Mesendoderm (in vitro differentiated cells): ENCODE measurements around the gene AIFM1.

ENCODE experiments used
- DNase-seq: peaks from one replicate; pipeline ENCODE4 v3.0.0; 2013
- H2AK5ac ChIP-seq: 2 replicates; pipeline ENCODE4 v1.6.1; 2013; ENCODE audit warnings: low read length, inconsistent platforms
- H2BK120ac ChIP-seq: 2 replicates; pipeline ENCODE4 v1.6.1; 2013; ENCODE audit warnings: low read depth, mild to moderate bottlenecking, low read length, moderate library complexity, mixed read lengths
- H2BK15ac ChIP-seq: replicated peaks from 2 replicates; pipeline ENCODE4 v1.6.1; 2013; ENCODE audit warnings: low read depth, mild to moderate bottlenecking, moderate library complexity
- H2BK5ac ChIP-seq: 2 replicates; pipeline ENCODE4 v1.6.1; 2013; ENCODE audit warnings: low read length, inconsistent platforms
- H3K18ac ChIP-seq: 2 replicates; pipeline ENCODE4 v1.6.1; 2013; ENCODE audit warnings: mild to moderate bottlenecking, low read length, mixed read lengths
- H3K23ac ChIP-seq: one replicate; pipeline ENCODE4 v1.6.1; 2013; ENCODE audit warnings: low read length
- H3K27ac ChIP-seq: 2 replicates; pipeline ENCODE4 v1.5.1; 2013; ENCODE audit warnings: low read depth, mild to moderate bottlenecking, inconsistent platforms, low read length, moderate library complexity
- H3K27me3 ChIP-seq: 2 replicates; pipeline ENCODE4 v1.6.1; 2013; ENCODE audit warnings: low read length, control low read depth, mild to moderate bottlenecking, inconsistent platforms; ENCODE audit not compliant: insufficient read depth, poor library complexity
- H3K36me3 ChIP-seq: 2 replicates; pipeline ENCODE4 v1.6.1; 2013; ENCODE audit warnings: low read length, inconsistent platforms; ENCODE audit not compliant: control insufficient read depth, insufficient read depth
- H3K4ac ChIP-seq: one replicate; pipeline ENCODE4 v1.6.1; 2013; ENCODE audit warnings: low read depth, mild to moderate bottlenecking, low read length, moderate library complexity
- H3K4me1 ChIP-seq: 2 replicates; pipeline ENCODE4 v1.6.1; 2013; ENCODE audit warnings: low read depth, low read length, inconsistent platforms; ENCODE audit not compliant: control insufficient read depth
- H3K4me2 ChIP-seq: 2 replicates; pipeline ENCODE4 v1.6.1; 2013; ENCODE audit warnings: low read length
- H3K4me3 ChIP-seq: 2 replicates; pipeline ENCODE4 v1.5.1; 2013; ENCODE audit warnings: mild to moderate bottlenecking, low read length
- H3K56ac ChIP-seq: one replicate; pipeline ENCODE4 v1.6.1; 2013; ENCODE audit warnings: low read length
- H3K79me1 ChIP-seq: 2 replicates; pipeline ENCODE4 v1.6.1; 2013; ENCODE audit warnings: low read length, inconsistent platforms
- H3K79me2 ChIP-seq: 2 replicates; pipeline ENCODE4 v1.6.1; 2013; ENCODE audit warnings: mild to moderate bottlenecking, low read length; ENCODE audit not compliant: control insufficient read depth, insufficient read depth
- H3K9ac ChIP-seq: 2 replicates; pipeline ENCODE4 v1.6.1; 2013; ENCODE audit warnings: low read length, inconsistent platforms
- H4K5ac ChIP-seq: one replicate; pipeline ENCODE4 v1.6.1; 2013; ENCODE audit warnings: low read length
- H4K8ac ChIP-seq: one replicate; pipeline ENCODE4 v1.6.1; 2013; ENCODE audit warnings: low read depth, mild to moderate bottlenecking, control low read depth, low read length, moderate library complexity
- WGBS: extraction: QIAGEN DNeasy Blood & Tissue Kit; methylation state at CpG from one replicate; pipeline ENCODE4 v1.1.7; 2013; ENCODE audit warnings: low lambda C conversion rate, missing lambda C conversion rate; ENCODE audit not compliant: insufficient coverage; ENCODE audit errors: extremely low coverage; 5-methylcytosine and 5-hydroxymethylcytosine counted together

AIFM1 gene

GRCh38 chrX:130093271-130093670 lies 72.4 kb downstream of the AIFM1 start:
- Histone ChIP-seq H3K18ac (no peak overlapping the region), H3K4me2 (no peak overlapping the region), H2BK15ac (no peak overlapping the region), H3K27ac (no peak overlapping the region), H4K8ac (no peak overlapping the region), H3K9ac (no peak overlapping the region), H3K79me1 (no peaks in the 10 kb centered on the region), H3K27me3 (no peaks in the 10 kb centered on the region), H2BK5ac (no peak overlapping the region), H3K56ac (no peak overlapping the region), H3K79me2 (no peaks in the 10 kb centered on the region), H2BK120ac (no peak overlapping the region), H3K23ac (no peak overlapping the region), H3K36me3 (no peaks in the 10 kb centered on the region), H3K4ac (no peak overlapping the region), H4K5ac (no peak overlapping the region), H2AK5ac (no peak overlapping the region), H3K4me1 (no peaks in the 10 kb centered on the region), H3K4me3 (no peak overlapping the region)
- no CpG with 5 or more reads among the region's 2 CpGs for WGBS
- DNase-seq, result no peak

DNA sequence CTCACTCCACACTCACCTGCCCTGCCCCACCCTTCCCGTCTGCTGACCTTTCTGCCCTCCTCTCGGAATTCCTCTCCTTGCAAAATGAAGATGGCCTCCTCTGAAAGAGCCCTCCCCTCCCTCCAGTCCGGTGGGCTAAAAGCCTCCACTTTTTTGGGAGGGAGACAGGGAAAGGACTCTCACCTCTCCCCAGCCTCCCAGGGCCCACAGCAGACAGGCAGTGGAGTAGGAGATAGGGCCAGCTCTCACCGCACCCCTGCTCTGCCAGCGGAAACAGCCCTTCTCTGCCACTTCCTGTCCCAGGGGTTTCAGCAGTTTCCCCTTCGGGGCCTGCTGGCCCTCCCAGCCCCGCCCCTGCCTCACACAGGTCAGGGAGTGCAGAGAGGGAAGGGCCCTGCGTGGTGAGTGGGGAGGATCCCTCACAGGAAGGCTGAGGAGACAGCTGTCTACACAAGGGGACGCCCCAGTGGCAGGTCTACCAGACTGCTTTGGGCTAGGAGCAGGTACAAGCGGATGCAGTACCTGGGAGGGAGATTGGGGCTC lies 73.6 kb downstream of the AIFM1 start:
- H3K56ac ChIP-seq, result no peak overlapping the region
- H3K79me1 ChIP-seq, result no peaks in the 10 kb centered on the region
- no peak overlapping the region for H4K5ac ChIP-seq
- H3K79me2 ChIP-seq, result no peaks in the 10 kb centered on the region
- no peak overlapping the region for H3K18ac ChIP-seq
- H2AK5ac ChIP-seq, result no peak overlapping the region
- H3K36me3 ChIP-seq, result no peaks in the 10 kb centered on the region
- H2BK15ac ChIP-seq, result no peak overlapping the region
- no peak overlapping the region for H3K4me3 ChIP-seq
- H3K27me3 ChIP-seq, result no peaks in the 10 kb centered on the region
- H3K4me1 ChIP-seq, result no peaks in the 10 kb centered on the region
- no peak overlapping the region for H3K9ac ChIP-seq
- WGBS, result no CpG with 5 or more reads among the region's 10 CpGs
- H3K27ac ChIP-seq, result no peak overlapping the region
- no peak overlapping the region for H4K8ac ChIP-seq
- H2BK5ac ChIP-seq, result no peak overlapping the region
- no peak overlapping the region for H3K23ac ChIP-seq
- no peak overlapping the region for H3K4me2 ChIP-seq
- peak; percentile 70 for DNase-seq
- H3K4ac ChIP-seq, result no peak overlapping the region
- H2BK120ac ChIP-seq, result no peak overlapping the region

GRCh38 chrX:130090364-130090763 lies 75.3 kb downstream of the AIFM1 start:
- no peak overlapping the region for H3K18ac ChIP-seq
- H4K8ac ChIP-seq, result no peak overlapping the region
- no peak overlapping the region for H3K4ac ChIP-seq
- H3K4me1 ChIP-seq, result no peaks in the 10 kb centered on the region
- no peak overlapping the region for H2BK120ac ChIP-seq
- H2BK15ac ChIP-seq, result no peak overlapping the region
- H4K5ac ChIP-seq, result no peak overlapping the region
- no peak overlapping the region for H3K9ac ChIP-seq
- no peak for DNase-seq
- H2AK5ac ChIP-seq, result no peak overlapping the region
- no peak overlapping the region for H2BK5ac ChIP-seq
- H3K79me2 ChIP-seq, result no peaks in the 10 kb centered on the region
- H3K4me2 ChIP-seq, result no peak overlapping the region
- no peak overlapping the region for H3K56ac ChIP-seq
- no peak overlapping the region for H3K4me3 ChIP-seq
- H3K27ac ChIP-seq, result no peak overlapping the region
- H3K23ac ChIP-seq, result no peak overlapping the region
- WGBS, result no CpG with 5 or more reads among the region's 3 CpGs
- no peaks in the 10 kb centered on the region for H3K27me3 ChIP-seq
- H3K79me1 ChIP-seq, result no peaks in the 10 kb centered on the region
- no peaks in the 10 kb centered on the region for H3K36me3 ChIP-seq

DNA sequence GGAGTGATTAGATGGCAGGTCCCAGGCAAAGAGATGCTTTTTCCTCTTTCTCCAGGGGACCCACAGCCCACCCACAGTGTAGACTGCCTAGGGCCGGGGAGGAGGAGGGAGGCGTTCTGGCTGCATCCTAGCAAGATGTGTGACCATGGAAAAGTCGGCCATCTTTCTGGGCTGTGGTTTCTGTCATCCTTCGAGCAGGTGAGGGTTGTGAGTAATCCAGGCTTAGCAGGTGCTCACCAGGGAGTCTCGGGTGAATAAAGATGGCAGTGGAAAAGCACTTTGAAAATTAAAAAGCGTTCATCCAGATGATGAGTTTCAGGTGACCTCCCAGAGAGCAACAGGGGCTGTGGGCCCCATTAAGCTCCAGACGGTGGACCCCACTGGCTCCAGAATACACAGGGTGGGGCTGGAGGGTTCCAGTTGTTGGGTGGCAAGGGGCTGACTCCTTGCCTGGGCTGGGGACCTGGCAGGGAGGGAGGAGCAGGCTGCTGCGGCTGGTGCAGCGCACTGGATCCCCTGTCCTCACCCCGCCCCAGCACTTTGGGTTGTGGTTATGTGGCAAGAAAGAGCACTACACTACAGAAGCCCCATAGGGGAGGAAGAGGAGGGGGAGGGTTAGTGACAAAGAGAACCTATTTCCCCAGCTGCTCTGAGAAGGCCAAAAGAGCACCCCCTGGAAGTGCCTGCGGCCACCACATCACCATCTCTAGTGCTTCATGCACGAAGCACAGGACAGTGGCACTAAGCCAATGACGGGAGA lies 79.0 kb downstream of the AIFM1 start:
- Histone ChIP-seq H3K56ac (no peak overlapping the region), H4K5ac (no peak overlapping the region), H3K23ac (no peak overlapping the region), H3K27me3 (no peaks in the 10 kb centered on the region), H3K79me1 (no peaks in the 10 kb centered on the region), H3K4ac (no peak overlapping the region), H3K27ac (no peak overlapping the region), H3K4me2 (no peak overlapping the region), H2BK5ac (no peak overlapping the region), H3K18ac (no peak overlapping the region), H2BK15ac (no peak overlapping the region), H3K4me3 (no peak overlapping the region), H3K9ac (no peak overlapping the region), H2AK5ac (no peak overlapping the region), H4K8ac (no peak overlapping the region), H2BK120ac (no peak overlapping the region), H3K4me1 (peaks cover 3% of the 10 kb centered on the region), H3K36me3 (no peaks in the 10 kb centered on the region), H3K79me2 (no peaks in the 10 kb centered on the region)
- no CpG with 5 or more reads among the region's 13 CpGs for WGBS
- DNase-seq, result no peak

GRCh38 chrX:130085551-130086446 lies 79.8 kb downstream of the AIFM1 start:
- Histone ChIP-seq H3K9ac (no peak overlapping the region), H4K5ac (no peak overlapping the region), H3K4me2 (no peak overlapping the region), H3K56ac (peak overlapping the region; percentile 7), H3K23ac (no peak overlapping the region), H3K4ac (no peak overlapping the region), H3K79me1 (no peaks in the 10 kb centered on the region), H3K18ac (no peak overlapping the region), H3K27me3 (no peaks in the 10 kb centered on the region), H2BK120ac (no peak overlapping the region), H3K4me3 (no peak overlapping the region), H2BK5ac (no peak overlapping the region), H3K36me3 (no peaks in the 10 kb centered on the region), H3K27ac (no peak overlapping the region), H2BK15ac (no peak overlapping the region), H2AK5ac (no peak overlapping the region), H3K79me2 (no peaks in the 10 kb centered on the region), H3K4me1 (peaks cover 3% of the 10 kb centered on the region), H4K8ac (no peak overlapping the region)
- DNase-seq, result no peak
- no CpG with 5 or more reads among the region's 11 CpGs for WGBS
